Activated naive CD4-positive, alpha-beta T cell treated with anti-CD3 and anti-CD28 coated beads for 36 hours (primary cell): ENCODE measurements around the gene ICAM3. TPM values are rescaled to one million over a fixed set of nuclear protein-coding genes. Genes with fewer than 3 reads are reported as not detected.

ENCODE experiments used
- CTCF ChIA-PET: fragments of 350-600 bp; sonication (Branson Sonifier 250); formaldehyde crosslinking; loops from one replicate; lab custom pipeline; 2021; ENCODE audit warnings: antibody characterized with exemption; lab: Charles Lee
- DNase-seq: peaks from one replicate; pipeline ENCODE4 v3.0.0-alpha.2; 2020
- H3K27ac Mint-ChIP-seq: one replicate; pipeline ENCODE4 v1.8.0; 2021; ENCODE audit warnings: mild to moderate bottlenecking, mixed read lengths
- H3K27me3 Mint-ChIP-seq: one replicate; pipeline ENCODE4 v1.8.0; 2021; ENCODE audit warnings: low read depth, mixed read lengths
- H3K36me3 Mint-ChIP-seq: one replicate; pipeline ENCODE4 v1.8.0; 2021; ENCODE audit warnings: low read depth, mixed read lengths
- H3K4me1 Mint-ChIP-seq: one replicate; pipeline ENCODE4 v1.8.0; 2021; ENCODE audit warnings: low read depth, mixed read lengths
- H3K4me3 Mint-ChIP-seq: one replicate; pipeline ENCODE4 v1.8.0; 2021; ENCODE audit warnings: mild to moderate bottlenecking, moderate library complexity, mixed read lengths
- H3K9me3 Mint-ChIP-seq: one replicate; pipeline ENCODE4 v1.8.0; 2021; ENCODE audit warnings: mixed read lengths
- intact Hi-C: fragments of 100-400 bp; cut with micrococcal nuclease; formaldehyde crosslinking; loops from one replicate; pipeline ENCODE4 v1.15.1; 2023
- total RNA-seq, 2 experiments: library from RNA; stranded (reverse); gene quantifications; one replicate each; pipeline ENCODE4 v1.2.3, GENCODE V29; 2021

Gene ICAM3
- total RNA-seq, 2 experiments from 2014 or later: 109 to 114 TPM

GRCh38 chr19:10316229-10317044 lies 23.0 kb downstream of the ICAM3 start:
- Mint-ChIP-seq H3K27ac (peak overlapping the region; percentile 83), H3K36me3 (peaks cover 17% of the 10 kb centered on the region), H3K27me3 (no peaks in the 10 kb centered on the region), H3K4me1 (peaks cover 18% of the 10 kb centered on the region), H3K9me3 (no peaks in the 10 kb centered on the region), H3K4me3 (peak overlapping the region; percentile 89)
- CTCF ChIA-PET: interaction anchor here (1.2 to 1.9 kb wide), 2 partner anchors 57 to 74 kb away, joined by 3 to 4 read pairs; no protein-coding TSS in a partner anchor
- no peak for DNase-seq
- intact Hi-C loops: loop anchor here (2.0 kb wide), 2 partner anchors 16 to 46 kb away; partner anchors contain the start of genes ICAM1 and RAVER1

DNA sequence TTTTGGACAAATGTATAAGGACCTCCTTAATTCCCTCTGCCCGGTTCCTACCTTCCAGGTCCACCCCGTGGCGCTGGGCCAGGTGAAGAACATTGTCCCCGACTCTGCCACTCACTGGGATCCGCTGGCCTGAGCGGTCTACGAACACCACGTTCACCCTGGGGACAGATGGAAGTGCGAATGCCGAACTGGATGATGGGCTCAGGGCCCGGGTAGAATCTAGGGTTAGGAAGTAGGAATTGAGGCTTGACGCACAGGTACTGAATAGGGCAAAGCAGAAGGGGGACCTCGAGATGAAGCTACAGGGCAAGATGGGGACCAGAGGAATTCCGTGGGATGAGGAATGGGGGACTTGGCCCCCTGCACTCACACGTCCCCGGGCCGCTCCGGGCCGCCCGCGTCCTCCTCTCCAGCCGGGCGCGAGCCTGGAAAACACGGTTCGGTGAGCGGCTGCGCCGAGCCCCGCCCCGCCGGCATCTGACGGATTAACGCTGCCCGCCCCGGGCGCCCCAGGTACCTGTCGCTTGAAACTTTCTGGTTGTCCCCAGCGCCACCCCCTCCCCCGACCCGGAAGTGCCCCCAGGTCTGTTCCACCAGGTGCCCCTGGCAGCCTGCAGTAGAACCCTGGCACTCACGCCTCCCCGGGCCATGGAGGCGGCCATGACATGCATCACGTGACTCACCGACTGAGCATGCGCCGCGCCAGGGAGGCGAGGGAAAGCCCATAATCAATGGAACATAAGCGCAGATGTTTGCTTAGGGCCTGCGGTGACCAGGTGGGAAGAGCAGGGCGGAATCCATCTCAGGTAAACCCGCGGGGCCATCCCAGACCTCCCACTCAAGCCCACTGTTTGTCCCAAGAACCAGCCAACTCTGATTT lies 23.8 kb downstream of the ICAM3 start, which contains the start of gene FDX2:
Gene FDX2, minus strand, starts transcription at position 681 of the 880 bp plus-strand sequence. Its CDS starts 19 bp downstream, at position 662.
- intact Hi-C loops: loop anchor here (2.0 kb wide), 2 partner anchors 17 to 45 kb away; partner anchors contain the start of genes ICAM1 and RAVER1
- Mint-ChIP-seq H3K4me3 (peak within 1 kb of the TSS; percentile 89), H3K36me3 (peaks cover 17% of the 10 kb centered on the region), H3K4me1 (peaks cover 18% of the 10 kb centered on the region), H3K9me3 (no peaks in the 10 kb centered on the region), H3K27ac (peak within 1 kb of the TSS; percentile 83), H3K27me3 (no peaks in the 10 kb centered on the region)
- CTCF ChIA-PET: interaction anchor here (1.0 to 1.9 kb wide), 3 partner anchors 15 to 75 kb away, joined by 4 to 7 read pairs (median 4); partner anchors contain the start of gene ICAM1
- DNase-seq: peak; percentile 94

DNA sequence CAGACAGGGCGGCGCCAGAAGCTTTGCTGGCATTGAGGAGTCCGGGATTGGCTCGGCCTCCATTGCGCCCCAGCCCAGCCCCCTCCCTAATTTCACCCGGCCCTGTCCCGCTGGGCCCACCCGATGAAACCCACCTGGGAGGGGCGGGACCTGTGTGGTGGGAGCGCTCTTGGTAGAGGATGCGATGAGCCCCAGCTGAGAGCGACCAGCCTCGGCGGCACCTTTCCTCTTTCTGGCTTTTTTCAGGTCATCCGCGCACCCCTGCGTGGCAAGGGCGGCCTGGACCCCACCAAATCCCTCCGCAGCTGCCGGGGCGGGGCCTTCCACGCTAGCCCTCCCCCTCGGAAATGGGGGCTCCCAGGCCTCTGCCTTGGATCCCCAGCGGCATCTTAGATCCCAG lies 30.0 kb downstream of the ICAM3 start, which contains the start of gene ZGLP1:
Gene ZGLP1, minus strand, starts transcription at position 393 of the 400 bp plus-strand sequence.
- DNase-seq: no peak
- intact Hi-C loops: no loop called here
- H3K27me3 Mint-ChIP-seq: no peaks in the 10 kb centered on the region
- CTCF ChIA-PET: no interaction called here
- peaks cover 8% of the 10 kb centered on the region for H3K36me3 Mint-ChIP-seq
- H3K4me3 Mint-ChIP-seq: no peak within 1 kb of the TSS
- H3K27ac Mint-ChIP-seq: no peak within 1 kb of the TSS
- no peaks in the 10 kb centered on the region for H3K9me3 Mint-ChIP-seq
- H3K4me1 Mint-ChIP-seq: peaks cover 3% of the 10 kb centered on the region

- H3K27me3 Mint-ChIP-seq: no peaks in the 10 kb centered on the region
- no peak overlapping the region for H3K27ac Mint-ChIP-seq
- intact Hi-C loops: no loop called here
- peaks cover 6% of the 10 kb centered on the region for H3K36me3 Mint-ChIP-seq
- CTCF ChIA-PET: interaction anchor here (1.5 kb wide), 1 partner anchor 37 kb away, joined by 4 read pairs; no protein-coding TSS in a partner anchor
- no peak for DNase-seq
- no peak overlapping the region for H3K4me3 Mint-ChIP-seq
- H3K4me1 Mint-ChIP-seq: no peaks in the 10 kb centered on the region
- H3K9me3 Mint-ChIP-seq: no peaks in the 10 kb centered on the region
Observed at GRCh38 chr19:10306327-10306726, 33.1 kb downstream of the ICAM3 start.

DNA sequence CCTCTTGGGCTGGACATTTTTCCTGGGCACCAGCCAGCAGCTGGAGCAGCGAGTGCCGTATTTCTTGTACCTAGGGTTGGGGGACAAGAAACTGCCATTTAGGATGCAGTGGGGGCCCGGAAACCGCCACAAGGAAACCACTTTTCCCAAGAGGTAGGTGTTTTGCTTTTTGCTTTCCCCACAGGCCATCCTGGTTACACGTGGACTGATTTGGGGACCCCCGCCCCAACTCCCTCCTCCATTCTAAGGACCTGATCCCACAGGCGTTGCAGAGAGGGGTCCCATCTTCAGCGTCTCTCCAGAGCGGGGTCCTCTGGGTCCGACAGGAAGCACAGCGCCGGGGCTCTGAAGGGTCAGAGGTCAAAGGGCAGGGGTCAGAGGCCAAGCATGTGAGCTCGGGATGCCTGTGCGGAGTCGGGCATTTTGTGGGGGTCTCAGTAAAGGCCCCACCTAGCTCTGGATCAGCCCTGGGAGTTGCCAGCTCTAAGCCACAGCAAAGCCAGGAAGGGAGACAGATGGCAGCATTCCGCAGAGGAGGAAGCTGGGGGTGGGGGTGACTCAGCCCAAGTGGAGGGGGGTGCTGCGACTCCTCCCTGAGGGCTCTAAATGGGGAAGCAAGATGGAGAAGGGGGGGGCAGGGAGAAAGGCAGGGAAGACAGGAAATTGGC lies 34.2 kb downstream of the ICAM3 start:
- CTCF ChIA-PET: interaction anchor here (1.5 kb wide), 1 partner anchor 36 kb away, joined by 4 read pairs; no protein-coding TSS in a partner anchor
- intact Hi-C loops: no loop called here
- DNase-seq: no peak
- Mint-ChIP-seq H3K27me3 (no peaks in the 10 kb centered on the region), H3K4me3 (no peak overlapping the region), H3K36me3 (peaks cover 4% of the 10 kb centered on the region), H3K9me3 (no peaks in the 10 kb centered on the region), H3K4me1 (no peaks in the 10 kb centered on the region), H3K27ac (no peak overlapping the region)

DNA sequence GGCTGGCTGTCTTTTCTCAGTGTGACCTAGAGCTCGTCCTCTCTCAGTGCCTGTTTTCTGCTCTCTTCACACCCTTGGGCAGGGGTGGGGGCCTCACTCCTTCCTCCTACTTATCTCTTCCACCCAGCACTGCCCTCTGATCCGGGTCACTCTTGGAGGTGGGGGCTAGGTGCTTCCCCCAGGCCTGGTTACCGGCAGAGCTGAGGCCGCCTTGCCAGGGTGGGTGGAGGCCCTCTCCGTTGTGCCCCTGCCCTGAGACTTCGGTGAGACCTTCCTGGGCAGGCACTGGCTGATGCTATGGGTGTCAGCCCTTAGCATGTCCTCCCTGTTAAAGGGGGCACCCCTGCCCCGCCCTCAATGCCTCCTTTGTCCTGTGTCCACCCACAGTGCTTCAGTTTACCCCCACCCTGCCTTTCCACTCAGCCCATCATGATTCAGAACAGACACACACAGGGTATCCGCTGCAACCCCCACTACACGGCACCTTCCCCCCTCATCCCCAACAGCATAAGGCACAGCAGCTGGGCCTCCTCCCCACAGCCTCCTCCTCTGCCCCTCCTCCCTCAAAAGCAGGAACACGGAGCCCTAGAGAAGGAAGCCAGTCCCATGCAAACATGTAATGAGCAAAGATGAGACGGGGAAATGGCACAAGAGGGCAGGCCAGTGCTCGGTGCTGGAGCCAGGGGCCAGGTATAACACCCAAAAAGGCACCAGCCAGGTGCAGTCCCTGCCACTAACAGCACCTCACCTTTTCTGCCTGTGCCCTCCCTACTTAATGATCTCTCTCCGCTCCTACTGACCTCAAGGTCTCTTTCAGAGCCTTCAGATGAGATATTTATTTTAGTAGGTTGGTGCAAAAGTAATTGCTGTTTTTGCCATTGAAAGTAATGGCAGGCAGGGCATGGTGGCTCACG lies 39.6 kb downstream of the ICAM3 start:
- Mint-ChIP-seq H3K27ac (no peak overlapping the region), H3K4me3 (no peak overlapping the region), H3K4me1 (peaks cover 10% of the 10 kb centered on the region), H3K9me3 (no peaks in the 10 kb centered on the region), H3K27me3 (peaks cover 12% of the 10 kb centered on the region), H3K36me3 (peaks cover 1% of the 10 kb centered on the region)
- intact Hi-C loops: no loop called here
- CTCF ChIA-PET: interaction anchor here (0.6 to 1.3 kb wide), 3 partner anchors 16 to 233 kb away, joined by 3 to 6 read pairs (median 4); partner anchors contain the start of gene FDX2
- no peak for DNase-seq

- Mint-ChIP-seq H3K9me3 (no peaks in the 10 kb centered on the region), H3K27me3 (peaks cover 50% of the 10 kb centered on the region), H3K27ac (no peak overlapping the region), H3K4me1 (peaks cover 38% of the 10 kb centered on the region), H3K4me3 (peak overlapping the region; percentile 56), H3K36me3 (peaks cover 1% of the 10 kb centered on the region)
- intact Hi-C loops: loop anchor here (1.0 kb wide), 1 partner anchor 9 kb away; no protein-coding TSS in a partner anchor
- CTCF ChIA-PET: interaction anchor here (0.6 to 1.0 kb wide), 2 partner anchors 25 to 117 kb away, joined by 4 read pairs; partner anchors contain the start of gene ICAM1
- no peak for DNase-seq
Observed at GRCh38 chr19:10295847-10296591, 43.4 kb downstream of the ICAM3 start.

GRCh38 chr19:10295305-10295846 lies 44.0 kb downstream of the ICAM3 start:
- intact Hi-C loops: loop anchor here (1.0 kb wide), 1 partner anchor 8 kb away; no protein-coding TSS in a partner anchor
- CTCF ChIA-PET: no interaction called here
- Mint-ChIP-seq H3K4me3 (peak overlapping the region; percentile 56), H3K9me3 (no peaks in the 10 kb centered on the region), H3K4me1 (peaks cover 42% of the 10 kb centered on the region), H3K27me3 (peaks cover 56% of the 10 kb centered on the region), H3K27ac (no peak overlapping the region), H3K36me3 (peaks cover 1% of the 10 kb centered on the region)
- peak; percentile 61 for DNase-seq

DNA sequence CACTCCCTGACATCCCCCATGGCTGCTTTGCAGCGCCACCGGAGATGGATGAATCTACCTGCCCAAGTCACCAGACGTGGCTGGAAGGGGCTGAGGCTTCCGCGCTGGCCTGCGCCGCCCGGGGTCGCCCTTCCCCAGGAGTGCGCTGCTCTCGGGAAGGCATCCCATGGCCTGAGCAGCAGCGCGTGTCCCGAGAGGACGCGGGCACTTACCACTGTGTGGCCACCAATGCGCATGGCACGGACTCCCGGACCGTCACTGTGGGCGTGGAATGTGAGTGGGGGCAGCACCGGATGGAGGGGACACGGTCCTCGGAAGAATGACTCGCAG lies 45.1 kb downstream of the ICAM3 start:
- Mint-ChIP-seq H3K4me1 (peaks cover 48% of the 10 kb centered on the region), H3K27ac (no peak overlapping the region), H3K4me3 (no peak overlapping the region), H3K36me3 (peaks cover 1% of the 10 kb centered on the region), H3K9me3 (no peaks in the 10 kb centered on the region), H3K27me3 (peaks cover 60% of the 10 kb centered on the region)
- DNase-seq: no peak
- intact Hi-C loops: no loop called here
- CTCF ChIA-PET: no interaction called here

GRCh38 chr19:10293637-10294367 lies 45.6 kb downstream of the ICAM3 start:
- Mint-ChIP-seq H3K27me3 (peaks cover 63% of the 10 kb centered on the region), H3K36me3 (peaks cover 1% of the 10 kb centered on the region), H3K27ac (no peak overlapping the region), H3K4me1 (peaks cover 54% of the 10 kb centered on the region), H3K9me3 (no peaks in the 10 kb centered on the region), H3K4me3 (no peak overlapping the region)
- intact Hi-C loops: no loop called here
- CTCF ChIA-PET: no interaction called here
- DNase-seq: no peak
